HG02938 (cell line): Measurements from ENCODE around the gene RAB14.
"Not testable (repeated sequence)": the region's sequence is repeated elsewhere in the genome, so short reads cannot be mapped to it uniquely, and the experiment has no call there.

Experiments used
- ATAC-seq: cut with Tn5 transposase; IDR thresholded peaks from one replicate; pipeline ENCODE4 v1.9.1; 2021; ENCODE audit warnings: mild to moderate bottlenecking, moderate library complexity; ENCODE audit not compliant: unreplicated experiment

Gene RAB14

GRCh38 chr9:121192959-121193640, 8.6 kb downstream of the RAB14 start:
- no peak for ATAC-seq

DNA sequence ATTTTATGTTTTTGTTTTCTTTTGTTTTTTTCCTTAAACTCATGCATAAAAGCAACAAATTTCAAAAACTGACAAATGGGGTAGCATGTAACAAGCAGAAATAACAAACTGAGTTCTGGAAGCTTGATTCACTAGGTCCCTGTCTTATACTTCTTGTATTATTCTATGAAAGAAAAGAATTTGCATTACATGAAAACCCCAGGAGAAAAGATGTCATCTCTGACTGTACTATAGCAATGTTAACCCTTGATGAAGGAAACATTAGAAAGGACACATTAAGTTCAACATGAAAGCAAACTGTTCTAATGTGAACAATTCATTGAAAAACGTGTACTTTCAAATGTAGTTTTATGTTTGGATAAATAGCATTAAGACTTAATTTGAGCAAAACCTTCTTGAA, 9.2 kb downstream of the RAB14 start:
- no peak for ATAC-seq

- ATAC-seq, result no peak
Observed at GRCh38 chr9:121191235-121191634, 10.4 kb downstream of the RAB14 start.

DNA sequence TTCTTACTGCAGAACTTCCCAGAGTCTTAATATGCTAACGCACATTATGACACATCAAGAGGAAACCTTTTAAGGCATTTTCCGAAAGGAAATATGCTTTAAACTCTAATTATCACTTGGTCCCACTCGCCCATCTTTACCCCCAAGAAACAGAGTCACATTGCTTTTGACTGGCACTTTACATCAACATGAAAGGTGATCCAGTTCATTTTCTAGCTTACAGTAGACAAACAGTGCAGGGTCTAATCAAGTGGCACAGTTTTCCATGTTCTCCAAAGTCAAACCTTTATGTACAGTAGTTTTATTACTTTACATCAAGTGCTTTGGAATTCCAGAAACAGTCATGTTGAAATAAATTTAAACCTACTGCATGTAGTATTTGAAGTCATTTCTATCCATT, 12.0 kb downstream of the RAB14 start:
- ATAC-seq, result no peak

- ATAC-seq, result no peak
Observed at GRCh38 chr9:121189006-121189405, 12.7 kb downstream of the RAB14 start.

DNA sequence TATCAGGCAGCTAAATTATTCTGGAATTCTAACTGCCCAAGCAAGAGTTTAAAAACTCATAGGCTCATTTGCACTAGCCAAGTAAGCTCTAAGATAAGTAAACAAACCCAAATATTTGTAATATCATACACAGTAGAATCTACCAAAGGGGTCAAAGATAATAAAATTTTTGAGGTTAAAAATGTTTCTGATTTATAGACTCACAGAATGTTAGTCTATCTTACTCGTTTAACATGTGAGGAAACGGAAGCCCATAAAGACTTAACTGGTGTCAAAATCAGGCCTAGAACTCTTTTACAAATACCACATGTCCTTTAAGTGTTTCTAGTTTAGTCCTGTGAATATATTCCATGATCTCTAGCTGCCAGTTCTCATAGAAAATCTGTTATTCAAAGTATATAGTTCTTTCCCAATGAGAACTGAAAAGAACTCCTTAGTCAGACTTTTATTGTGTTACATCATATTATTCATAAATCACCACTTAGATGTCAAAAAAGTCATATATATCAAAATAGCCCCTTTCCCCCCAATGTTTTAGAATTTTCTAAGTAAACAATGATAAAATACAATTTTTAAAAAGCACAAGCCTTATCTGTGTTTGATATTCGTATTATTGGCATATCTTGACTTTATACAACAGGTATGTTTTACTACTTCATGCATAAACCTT, 13.9 kb downstream of the RAB14 start:
- no peak for ATAC-seq

DNA sequence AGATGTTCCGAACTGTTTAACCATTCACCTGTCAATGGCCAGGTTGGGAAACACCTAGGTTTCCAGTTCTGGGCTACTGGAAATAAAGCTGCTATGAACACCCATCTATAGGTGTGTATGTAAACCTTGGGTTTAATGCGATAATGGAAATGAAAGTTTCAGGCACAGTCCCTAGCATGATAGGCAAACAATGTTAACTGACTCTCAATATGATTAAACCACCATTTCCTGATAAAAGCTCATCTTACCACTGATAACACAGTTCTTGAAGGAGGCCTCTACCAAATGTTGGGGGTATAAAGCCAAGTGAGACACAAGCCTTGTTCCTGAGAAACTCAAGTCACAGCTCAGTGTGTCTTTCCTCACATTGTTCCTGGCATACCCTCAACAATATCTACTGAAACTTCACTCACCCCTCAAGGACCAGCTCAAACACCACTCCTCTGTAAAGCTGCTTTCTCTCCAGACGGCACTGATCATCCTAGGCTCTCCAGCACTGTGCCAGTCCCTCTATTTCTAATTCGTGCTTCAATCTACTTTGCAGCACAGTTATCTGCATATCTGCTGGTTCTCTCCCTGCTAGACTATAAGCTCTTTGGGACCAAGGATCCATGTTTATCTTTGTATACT, 15.8 kb downstream of the RAB14 start:
- ATAC-seq, result no peak

GRCh38 chr9:121185178-121185745, 16.4 kb downstream of the RAB14 start:
- ATAC-seq, result no peak

GRCh38 chr9:121184463-121184862, 17.2 kb downstream of the RAB14 start:
- no peak for ATAC-seq

DNA sequence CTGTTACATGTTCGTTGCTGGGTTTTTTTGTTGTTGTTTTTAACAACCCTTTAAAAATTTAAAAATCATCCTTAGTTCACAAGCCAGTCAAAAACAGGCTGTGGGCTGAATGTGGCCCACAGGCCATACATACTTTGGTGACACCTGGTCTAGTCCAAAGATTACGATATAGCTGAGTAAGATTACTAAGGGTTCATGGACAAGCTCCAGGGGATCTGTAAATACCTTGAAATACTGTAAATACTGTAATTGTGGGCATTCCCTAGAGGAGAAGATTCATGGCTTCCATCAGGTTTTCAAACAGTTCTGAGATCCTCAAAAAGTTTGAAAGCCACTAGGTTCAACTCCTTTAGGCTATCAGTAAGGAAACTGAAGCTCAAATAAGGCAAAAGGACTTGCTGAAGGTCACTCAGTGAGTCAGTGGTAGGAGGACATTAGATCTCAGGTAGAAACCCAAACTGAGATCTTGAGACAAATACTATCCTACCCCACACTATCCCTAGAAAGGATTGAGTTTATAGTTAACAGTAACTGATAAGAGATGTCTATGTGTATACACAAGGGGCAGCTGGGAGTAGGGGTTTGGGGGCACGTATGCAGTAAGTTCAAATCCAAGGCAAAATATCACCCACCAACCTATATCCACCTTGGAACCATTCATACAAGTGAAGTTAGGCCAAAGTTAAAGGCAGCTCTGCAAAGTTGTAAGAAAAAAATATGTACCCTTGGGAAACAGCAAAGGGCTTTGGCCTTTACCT, 17.8 kb downstream of the RAB14 start:
- ATAC-seq, result no peak

DNA sequence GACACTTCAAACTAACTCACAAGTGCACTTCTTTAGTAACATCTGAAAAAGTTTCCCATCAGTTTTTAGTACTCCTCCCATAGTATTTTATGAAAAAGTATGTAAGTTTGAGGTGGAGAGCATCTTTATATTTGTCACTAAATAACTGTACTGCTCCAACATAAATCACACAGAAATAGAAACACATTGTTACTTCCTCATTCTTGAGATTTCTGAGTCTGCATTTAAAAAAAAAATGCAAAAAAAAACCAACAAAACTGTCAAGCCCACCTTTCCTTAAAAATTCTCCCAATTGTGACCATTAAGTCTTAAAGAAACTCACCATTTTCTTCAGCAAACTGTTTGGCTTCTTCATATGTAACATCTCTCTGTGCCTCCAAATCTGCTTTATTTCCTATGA, 18.7 kb downstream of the RAB14 start:
- ATAC-seq, result no peak

DNA sequence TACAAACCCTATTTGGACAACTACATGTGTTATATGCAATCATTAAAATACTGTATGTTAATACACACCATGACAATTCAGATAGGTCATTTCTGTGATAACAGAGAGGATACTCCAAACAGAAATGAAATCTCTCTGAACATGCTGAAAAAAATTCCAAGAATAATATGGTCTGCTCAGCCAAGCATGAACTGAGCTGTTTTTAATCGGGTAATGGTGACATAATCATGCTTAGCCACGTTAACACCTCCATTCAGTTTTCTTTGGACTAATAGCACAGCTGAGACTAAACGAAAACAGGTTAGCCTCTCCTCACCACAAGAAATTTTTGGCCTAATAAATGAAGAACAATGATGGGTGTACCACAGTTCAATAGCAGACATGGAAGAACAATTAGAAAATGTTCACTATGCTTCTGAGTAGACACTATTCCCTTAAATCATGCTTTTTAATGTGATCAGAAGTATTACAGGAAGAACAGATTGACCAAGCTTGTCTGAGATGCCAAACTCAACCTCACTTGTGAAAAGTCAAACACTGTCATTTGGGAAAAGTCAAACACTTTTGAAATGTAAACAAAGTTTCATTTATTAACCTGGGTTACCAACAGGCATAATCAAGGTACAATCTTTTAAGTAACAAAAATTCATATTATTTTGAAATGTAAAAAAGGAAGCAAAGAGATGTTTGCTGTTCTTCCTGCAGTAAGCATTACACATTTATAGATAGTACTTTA, 19.4 kb downstream of the RAB14 start:
- no peak for ATAC-seq

DNA sequence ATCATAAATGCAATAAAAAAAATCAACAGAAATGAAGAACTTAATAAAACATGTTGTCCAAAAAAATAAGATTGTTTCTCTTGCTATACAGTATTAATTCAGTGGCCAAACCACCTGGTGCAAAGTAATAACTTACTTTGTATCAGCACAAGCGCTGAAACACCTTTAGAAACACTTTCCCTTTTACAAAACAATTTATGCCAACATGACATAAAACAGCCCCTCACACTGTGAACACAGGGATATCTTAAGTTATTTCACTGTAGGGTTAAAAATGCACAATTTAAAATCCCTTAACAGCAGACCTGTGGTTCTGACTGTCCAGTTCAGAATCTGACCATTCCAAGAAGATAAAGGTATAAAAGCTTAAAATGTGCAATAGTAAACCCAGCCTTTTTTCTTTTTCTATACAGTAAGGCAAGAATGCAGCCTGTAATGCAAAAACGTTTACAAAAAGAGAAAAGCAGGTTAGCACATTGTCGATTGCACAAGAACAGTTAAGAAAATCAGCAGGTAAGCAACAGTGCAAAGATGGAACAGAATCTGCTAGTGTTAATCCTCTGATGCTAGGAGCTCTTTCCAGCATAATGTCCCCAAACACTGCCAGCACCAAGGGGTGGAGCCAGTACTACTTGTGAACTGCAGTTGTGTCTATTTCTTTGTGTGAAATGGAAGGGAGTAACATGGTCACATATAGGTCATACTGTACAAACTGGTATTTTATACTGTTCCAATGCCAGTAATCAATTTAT, 21.6 kb downstream of the RAB14 start:
- ATAC-seq, result no peak

DNA sequence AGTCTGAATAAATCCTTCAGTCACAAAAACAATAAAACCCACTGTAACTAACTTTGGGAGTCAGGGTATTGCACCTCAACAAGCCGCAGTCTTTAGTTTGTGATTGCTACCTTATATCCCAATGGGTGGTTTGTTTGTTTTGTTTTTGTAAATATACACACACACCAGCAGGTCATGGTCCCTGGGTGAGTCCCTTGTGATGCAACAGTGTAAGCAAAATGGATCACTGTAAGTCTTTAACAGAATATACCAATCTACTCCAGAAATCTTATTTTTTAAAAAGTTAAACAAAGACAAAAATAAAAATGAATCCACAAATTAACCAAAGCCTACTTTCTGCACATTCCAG, 22.3 kb downstream of the RAB14 start:
- ATAC-seq, result not testable (repeated sequence)

DNA sequence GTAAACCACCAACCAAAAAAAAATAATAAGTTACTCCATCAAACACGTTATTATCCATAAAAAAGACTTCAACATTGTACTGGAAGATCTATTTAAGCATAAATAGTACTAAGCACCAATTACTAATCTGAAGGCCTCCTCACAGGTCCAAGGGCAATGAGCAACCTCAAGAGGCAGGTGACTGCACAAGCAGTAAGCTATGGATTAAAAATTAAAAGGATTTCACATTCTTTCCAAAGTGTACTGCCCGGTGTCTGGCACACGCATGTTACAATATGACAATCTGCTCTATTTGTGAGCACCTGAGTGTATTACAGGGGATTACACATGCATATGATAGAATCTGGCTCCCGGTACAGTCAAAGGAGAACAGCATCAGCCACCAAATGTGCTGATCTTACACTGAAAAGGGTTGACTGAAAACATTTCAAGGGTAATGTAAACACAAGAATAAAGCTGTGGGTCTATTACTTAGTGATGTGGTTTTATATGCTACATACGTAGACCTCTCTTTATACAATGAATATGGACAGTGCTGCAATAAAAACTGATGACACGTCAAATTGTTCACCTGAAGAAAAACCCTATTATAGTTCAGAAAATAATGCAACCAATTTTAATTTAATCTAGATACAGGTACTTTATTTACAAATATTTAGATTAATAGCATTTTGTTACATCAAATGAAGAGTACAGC, 22.8 kb downstream of the RAB14 start:
- no peak for ATAC-seq

GRCh38 chr9:121173501-121173900, 28.2 kb downstream of the RAB14 start:
- no peak for ATAC-seq

DNA sequence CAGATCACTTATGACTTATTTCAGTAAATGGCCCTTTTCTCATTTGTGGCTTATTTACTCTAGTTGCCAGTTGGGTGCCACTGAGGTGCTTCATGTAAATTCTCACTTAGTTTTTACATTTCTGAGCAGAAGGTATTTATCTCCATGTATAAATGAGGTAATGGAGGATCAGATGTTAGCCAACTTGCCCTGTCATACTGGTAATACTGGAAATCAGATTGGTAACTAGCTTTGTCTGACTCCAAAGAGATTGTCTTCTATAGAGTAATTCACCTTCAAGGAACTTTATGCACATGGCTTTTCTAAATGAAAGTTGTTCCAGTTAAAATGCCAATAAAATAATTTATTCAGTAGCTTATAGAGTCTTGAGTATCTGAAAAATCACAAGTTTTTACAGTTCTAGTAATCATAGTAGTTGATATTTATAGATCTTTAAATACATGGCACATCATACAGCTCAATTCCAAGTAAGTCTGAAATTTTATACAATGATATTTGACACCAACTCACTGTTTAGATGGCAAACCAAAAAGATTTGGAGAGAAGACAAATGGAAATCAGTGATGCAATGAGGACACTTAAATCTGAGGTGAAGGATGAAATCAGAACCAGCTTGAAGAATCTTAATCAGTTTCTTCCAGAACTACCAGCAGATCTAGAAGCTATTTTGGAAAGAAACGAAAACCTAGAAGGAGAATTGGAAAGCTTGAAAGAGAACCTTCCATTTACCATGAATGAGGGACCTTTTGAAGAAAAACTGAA, 28.8 kb downstream of the RAB14 start:
- ATAC-seq, result no peak

DNA sequence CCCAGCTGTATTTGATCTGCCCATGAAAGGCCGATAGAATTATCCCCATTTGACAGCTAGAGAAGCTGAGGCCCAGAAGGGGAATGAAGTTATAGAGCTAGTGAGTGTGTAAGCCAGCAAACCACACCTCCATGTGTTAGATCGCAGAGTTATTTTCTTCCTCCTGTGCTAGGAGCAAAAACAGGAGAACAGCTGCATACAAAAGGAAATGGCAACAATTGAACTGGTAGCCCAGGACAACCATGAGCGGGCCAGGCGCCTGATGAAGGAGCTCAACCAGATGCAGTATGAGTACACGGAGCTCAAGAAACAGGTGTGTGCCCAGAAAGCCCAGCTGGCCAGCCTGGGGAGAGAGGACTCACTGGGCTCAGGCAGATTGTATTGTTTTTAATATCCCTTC, 30.4 kb downstream of the RAB14 start:
- ATAC-seq, result no peak
